Measurements from ENCODE around the gene CDC42. TPM values are rescaled to one million over a fixed set of nuclear protein-coding genes. Genes with fewer than 3 reads are reported as not detected.

The CDC42 gene
- total and polyA plus RNA-seq, 7 donors: 173 to 375 (median 246) TPM

DNA sequence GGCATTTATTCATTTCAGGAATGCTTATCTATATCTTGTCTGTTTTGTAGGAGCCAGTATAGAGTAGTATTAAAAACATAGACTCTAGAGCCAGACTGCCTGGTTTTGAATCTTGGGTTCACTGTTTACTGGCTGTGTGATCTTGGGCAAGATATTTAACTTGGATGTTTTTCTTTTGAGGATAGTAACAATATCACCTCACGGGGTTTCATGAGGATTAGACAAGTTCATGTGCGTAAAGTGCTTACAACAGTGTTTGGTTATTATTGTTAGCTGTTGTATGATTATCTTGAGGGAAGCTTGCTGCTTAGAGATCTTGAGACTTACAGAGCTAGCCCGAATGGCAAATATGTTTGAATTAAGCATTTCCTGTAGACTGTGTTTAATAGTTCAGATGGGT is 50.2 kb downstream of the CDC42 start:
- Histone ChIP-seq H3K36me3 (peaks cover 0 to 25% (median 6%) of the 10 kb centered on the region in 4 donors), H3K9me3 (no peaks in the 10 kb centered on the region), H3K4me1 (peaks cover 0 to 62% (median 28%) of the 10 kb centered on the region in 4 donors), H3K27me3 (no peaks in the 10 kb centered on the region), H3K27ac (peak overlapping the region in 1 of 4 donors; percentile 6), H3K4me3 (no peak overlapping the region)
- DNase-seq: no peak
- no peak for TF ChIP-seq POLR2A (IDR thresholded peaks at IDR 0.05)
- no peak for TF ChIP-seq POLR2AphosphoS5 (IDR thresholded peaks at IDR 0.05)
- TF ChIP-seq EP300 (IDR thresholded peaks at IDR 0.05): no peak
- TF ChIP-seq, protein P1, sequence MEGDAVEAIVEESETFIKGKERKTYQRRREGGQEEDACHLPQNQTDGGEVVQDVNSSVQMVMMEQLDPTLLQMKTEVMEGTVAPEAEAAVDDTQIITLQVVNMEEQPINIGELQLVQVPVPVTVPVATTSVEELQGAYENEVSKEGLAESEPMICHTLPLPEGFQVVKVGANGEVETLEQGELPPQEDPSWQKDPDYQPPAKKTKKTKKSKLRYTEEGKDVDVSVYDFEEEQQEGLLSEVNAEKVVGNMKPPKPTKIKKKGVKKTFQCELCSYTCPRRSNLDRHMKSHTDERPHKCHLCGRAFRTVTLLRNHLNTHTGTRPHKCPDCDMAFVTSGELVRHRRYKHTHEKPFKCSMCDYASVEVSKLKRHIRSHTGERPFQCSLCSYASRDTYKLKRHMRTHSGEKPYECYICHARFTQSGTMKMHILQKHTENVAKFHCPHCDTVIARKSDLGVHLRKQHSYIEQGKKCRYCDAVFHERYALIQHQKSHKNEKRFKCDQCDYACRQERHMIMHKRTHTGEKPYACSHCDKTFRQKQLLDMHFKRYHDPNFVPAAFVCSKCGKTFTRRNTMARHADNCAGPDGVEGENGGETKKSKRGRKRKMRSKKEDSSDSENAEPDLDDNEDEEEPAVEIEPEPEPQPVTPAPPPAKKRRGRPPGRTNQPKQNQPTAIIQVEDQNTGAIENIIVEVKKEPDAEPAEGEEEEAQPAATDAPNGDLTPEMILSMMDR (IDR thresholded peaks at IDR 0.05): no peak
- WGBS, 2 donors: 81 to 86% methylated on average over 3 of the region's 3 CpGs
- intact Hi-C loops (cut with DNase I): loop anchor here (10.0 kb wide), 1 partner anchor 172 kb away; no protein-coding TSS in a partner anchor

DNA sequence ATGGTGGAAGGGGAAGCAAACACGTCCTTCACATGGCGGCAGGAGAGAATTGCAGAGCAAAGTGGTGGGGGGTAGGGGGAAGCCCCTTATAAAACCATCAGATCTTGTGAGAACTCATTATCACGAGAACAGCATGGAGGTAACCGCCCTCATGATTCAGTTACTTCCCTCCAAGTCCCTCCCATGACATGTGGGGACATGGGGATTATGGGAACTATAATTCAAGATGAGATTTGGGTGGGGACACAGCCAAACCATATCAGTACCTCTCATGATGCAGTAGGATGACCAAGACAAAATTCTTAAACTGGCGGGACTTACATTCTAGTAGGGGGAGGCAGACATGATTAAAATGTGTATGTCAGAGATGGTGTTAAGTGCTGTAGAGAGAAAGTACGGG is 51.6 kb downstream of the CDC42 start:
- no peak for TF ChIP-seq POLR2A (IDR thresholded peaks at IDR 0.05)
- no peak for TF ChIP-seq POLR2AphosphoS5 (IDR thresholded peaks at IDR 0.05)
- no peak for TF ChIP-seq EP300 (IDR thresholded peaks at IDR 0.05)
- TF ChIP-seq, protein P1 (IDR thresholded peaks at IDR 0.05): no peak
- peaks cover 0 to 13% (median 0%) of the 10 kb centered on the region in 4 donors for H3K36me3 ChIP-seq
- peaks cover 0 to 75% (median 42%) of the 10 kb centered on the region in 4 donors for H3K4me1 ChIP-seq
- no peak overlapping the region for H3K27ac ChIP-seq
- H3K4me3 ChIP-seq: no peak overlapping the region
- intact Hi-C loops (cut with DNase I): loop anchor here (10.0 kb wide), 1 partner anchor 171 kb away; no protein-coding TSS in a partner anchor
- H3K9me3 ChIP-seq: no peaks in the 10 kb centered on the region
- no peak for DNase-seq
- H3K27me3 ChIP-seq: no peaks in the 10 kb centered on the region
- 80 to 88% methylated on average over 6 of the region's 6 CpGs for WGBS, 2 donors

DNA sequence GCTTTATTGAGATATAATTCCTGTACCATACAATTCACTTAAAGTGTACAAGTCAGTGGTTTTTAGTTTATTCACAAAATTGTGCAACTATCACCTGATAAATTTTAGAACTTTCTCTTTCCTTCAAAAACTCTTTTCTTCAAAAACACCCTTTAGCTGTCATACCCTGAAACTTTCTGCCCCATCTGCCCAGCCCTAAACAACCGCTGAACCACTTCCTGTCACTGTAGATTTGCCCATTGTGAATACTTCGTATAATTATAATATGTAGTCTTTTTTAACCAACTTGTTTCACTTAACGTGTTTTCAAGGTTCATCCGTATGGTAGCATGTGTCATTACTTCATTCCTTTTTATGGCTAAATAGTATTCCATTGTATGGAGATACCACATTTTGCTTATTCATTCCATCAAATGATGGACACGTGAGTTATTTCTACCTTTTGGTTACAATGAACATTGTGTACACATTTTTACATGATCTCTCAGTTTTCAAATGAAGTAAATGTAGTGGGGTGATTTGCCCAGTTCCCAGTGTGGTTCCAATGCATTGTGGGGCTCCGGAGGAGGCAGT is 52.4 kb downstream of the CDC42 start:
- TF ChIP-seq, protein P1 (IDR thresholded peaks at IDR 0.05): no peak
- TF ChIP-seq EP300 (IDR thresholded peaks at IDR 0.05) (no peak), POLR2A (IDR thresholded peaks at IDR 0.05) (no peak), POLR2AphosphoS5 (IDR thresholded peaks at IDR 0.05) (no peak)
- Histone ChIP-seq H3K36me3 (peaks cover 0 to 9% (median 0%) of the 10 kb centered on the region in 4 donors), H3K9me3 (no peaks in the 10 kb centered on the region), H3K4me1 (peaks cover 0 to 81% (median 48%) of the 10 kb centered on the region in 4 donors), H3K27ac (no peak overlapping the region), H3K27me3 (no peaks in the 10 kb centered on the region), H3K4me3 (no peak overlapping the region)
- intact Hi-C loops (cut with DNase I): loop anchor here (5.0 to 10.0 kb wide), 2 partner anchors 170 to 312 kb away; no protein-coding TSS in a partner anchor
- WGBS, 2 donors: 75 to 93% methylated on average over 6 of the region's 6 CpGs
- DNase-seq: no peak

DNA sequence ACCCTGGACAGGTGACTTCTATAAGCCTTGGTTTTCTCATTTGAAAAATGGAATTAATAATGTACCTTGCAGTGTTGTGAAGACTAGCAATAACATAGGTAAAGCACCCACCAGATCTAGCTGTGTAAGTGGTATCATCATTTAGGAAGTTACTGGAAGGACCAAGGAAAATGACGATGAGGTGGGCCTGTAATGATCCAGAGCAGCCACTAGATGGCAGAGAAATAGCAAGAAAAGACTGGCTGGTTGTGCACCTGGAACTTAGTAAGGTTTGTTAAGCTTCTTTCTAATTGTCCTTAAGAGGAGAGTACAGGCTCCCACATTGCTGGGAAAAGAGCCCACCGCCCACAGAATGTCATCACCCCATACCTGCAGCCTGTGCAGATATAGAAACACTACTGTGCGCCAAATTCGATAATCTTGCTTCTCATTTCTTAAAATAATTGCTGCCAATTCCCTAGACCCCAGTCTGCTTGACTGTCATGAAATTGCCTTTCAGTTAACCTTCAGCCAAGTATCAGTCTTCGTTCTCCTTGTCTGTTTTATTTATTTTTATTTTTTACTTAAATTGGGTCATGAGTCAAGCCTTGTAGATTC is 53.2 kb downstream of the CDC42 start:
- Histone ChIP-seq H3K27me3 (no peaks in the 10 kb centered on the region), H3K9me3 (no peaks in the 10 kb centered on the region), H3K4me1 (peaks cover 0 to 77% (median 49%) of the 10 kb centered on the region in 4 donors), H3K36me3 (peaks cover 0 to 9% (median 0%) of the 10 kb centered on the region in 4 donors), H3K27ac (no peak overlapping the region), H3K4me3 (no peak overlapping the region)
- DNase-seq: no peak
- intact Hi-C loops (cut with DNase I): loop anchor here (5.0 to 10.0 kb wide), 2 partner anchors 169 to 312 kb away; no protein-coding TSS in a partner anchor
- WGBS, 2 donors: 61 to 67% methylated on average over 5 of the region's 5 CpGs
- TF ChIP-seq POLR2AphosphoS5 (IDR thresholded peaks at IDR 0.05): peak in 2 of 4 donors; percentile 14 to 29
- no peak for TF ChIP-seq EP300 (IDR thresholded peaks at IDR 0.05)
- TF ChIP-seq POLR2A (IDR thresholded peaks at IDR 0.05): no peak
- TF ChIP-seq, protein P1 (IDR thresholded peaks at IDR 0.05): peak; percentile 54 to 85 (median 80)
